Activated B cell treated with CpG ODN at 0.5 μM for 24 hours (primary cell): ENCODE data around the gene SLC51B. TPM values are rescaled to one million over a fixed set of nuclear protein-coding genes. Genes with fewer than 3 reads are reported as not detected.
"Not testable (repeated sequence)": the region's sequence is repeated elsewhere in the genome, so short reads cannot be mapped to it uniquely, and the experiment has no call there.

ENCODE experiments used
- ATAC-seq: fragments of 200-7000 bp; cut with Tn5 transposase; one replicate; pipeline ENCODE4 v1.10.0; 2021; ENCODE audit warnings: low read depth, mild to moderate bottlenecking, moderate library complexity
- CTCF ChIA-PET: fragments of 350-600 bp; sonication (Branson Sonifier 250); formaldehyde crosslinking; loops from one replicate; lab custom pipeline; 2021; ENCODE audit warnings: antibody characterized with exemption; lab: Charles Lee
- POLR2A ChIA-PET: fragments of 350-600 bp; sonication (Branson Sonifier 250); formaldehyde crosslinking; loops from one replicate; lab custom pipeline; 2021; ENCODE audit warnings: antibody characterized with exemption; lab: Charles Lee
- DNase-seq: peaks from one replicate; pipeline ENCODE4 v3.0.0; 2022
- H3K27ac Mint-ChIP-seq: one replicate; pipeline ENCODE4 v1.8.0; 2020; ENCODE audit warnings: mixed read lengths
- H3K27me3 Mint-ChIP-seq: one replicate; pipeline ENCODE4 v1.8.0; 2021; ENCODE audit warnings: mixed read lengths
- H3K36me3 Mint-ChIP-seq: one replicate; pipeline ENCODE4 v1.8.0; 2021; ENCODE audit warnings: low read depth, mixed read lengths
- H3K4me1 Mint-ChIP-seq: one replicate; pipeline ENCODE4 v1.8.0; 2021; ENCODE audit warnings: mixed read lengths
- H3K4me3 Mint-ChIP-seq: one replicate; pipeline ENCODE4 v1.8.0; 2020; ENCODE audit warnings: mild to moderate bottlenecking, mixed read lengths
- H3K9me3 Mint-ChIP-seq: one replicate; pipeline ENCODE4 v1.8.0; 2020; ENCODE audit warnings: mixed read lengths
- intact Hi-C: fragments of 100-400 bp; cut with micrococcal nuclease; formaldehyde crosslinking; loops from one replicate; pipeline ENCODE4 v1.15.1; 2024
- total RNA-seq: library from RNA; stranded (reverse); gene quantifications from 2 replicates; pipeline ENCODE4 v1.2.3, GENCODE V29; 2022
- TF ChIP-seq, protein P1 (sequence below): fragments of 200-600 bp; IDR thresholded peaks from one replicate; pipeline ENCODE4 v1.8.0; 2022; ENCODE audit warnings: antibody characterized with exemption, mild to moderate bottlenecking

SLC51B gene
- total RNA-seq, 1 donor from 2014 or later, result not detected

DNA sequence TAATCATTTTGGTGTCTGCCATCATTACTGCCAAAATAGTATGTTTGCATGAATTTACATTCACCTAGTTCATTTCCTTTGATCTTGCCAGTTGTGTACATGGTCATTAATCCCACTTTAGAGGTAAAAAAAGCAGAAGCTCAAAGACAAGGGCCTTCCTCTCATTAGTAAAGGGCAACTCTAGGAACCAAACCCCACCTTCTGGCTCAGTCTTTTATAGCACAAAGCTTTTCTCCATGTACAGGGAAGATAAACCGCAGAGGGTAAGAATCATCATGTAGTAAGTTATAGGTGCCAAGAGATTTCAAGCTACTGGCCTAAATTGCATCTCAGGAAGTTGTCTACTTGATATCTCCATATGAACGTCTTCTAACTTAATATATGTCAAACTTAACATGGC, 36.2 kb upstream of the SLC51B start:
- no peaks in the 10 kb centered on the region for H3K27me3 Mint-ChIP-seq
- peaks cover 6% of the 10 kb centered on the region for H3K9me3 Mint-ChIP-seq
- ChIA-PET POLR2A (interaction anchor here (1.4 kb wide), 1 partner anchor 19 kb away, joined by 7 read pairs; the partner anchor contains the start of gene SPG21), CTCF (interaction anchor here (1.0 to 2.0 kb wide), 9 partner anchors 9 to 281 kb away, joined by 3 to 6 read pairs (median 4); partner anchors contain the start of gene SPG21)
- H3K36me3 Mint-ChIP-seq, result peaks cover 39% of the 10 kb centered on the region
- H3K4me3 Mint-ChIP-seq, result no peak overlapping the region
- H3K4me1 Mint-ChIP-seq, result peaks cover 6% of the 10 kb centered on the region
- TF ChIP-seq, protein P1, sequence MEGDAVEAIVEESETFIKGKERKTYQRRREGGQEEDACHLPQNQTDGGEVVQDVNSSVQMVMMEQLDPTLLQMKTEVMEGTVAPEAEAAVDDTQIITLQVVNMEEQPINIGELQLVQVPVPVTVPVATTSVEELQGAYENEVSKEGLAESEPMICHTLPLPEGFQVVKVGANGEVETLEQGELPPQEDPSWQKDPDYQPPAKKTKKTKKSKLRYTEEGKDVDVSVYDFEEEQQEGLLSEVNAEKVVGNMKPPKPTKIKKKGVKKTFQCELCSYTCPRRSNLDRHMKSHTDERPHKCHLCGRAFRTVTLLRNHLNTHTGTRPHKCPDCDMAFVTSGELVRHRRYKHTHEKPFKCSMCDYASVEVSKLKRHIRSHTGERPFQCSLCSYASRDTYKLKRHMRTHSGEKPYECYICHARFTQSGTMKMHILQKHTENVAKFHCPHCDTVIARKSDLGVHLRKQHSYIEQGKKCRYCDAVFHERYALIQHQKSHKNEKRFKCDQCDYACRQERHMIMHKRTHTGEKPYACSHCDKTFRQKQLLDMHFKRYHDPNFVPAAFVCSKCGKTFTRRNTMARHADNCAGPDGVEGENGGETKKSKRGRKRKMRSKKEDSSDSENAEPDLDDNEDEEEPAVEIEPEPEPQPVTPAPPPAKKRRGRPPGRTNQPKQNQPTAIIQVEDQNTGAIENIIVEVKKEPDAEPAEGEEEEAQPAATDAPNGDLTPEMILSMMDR, result no peak
- ATAC-seq (peak; percentile 60), DNase-seq (no peak)
- no peak overlapping the region for H3K27ac Mint-ChIP-seq
- intact Hi-C loops, result loop anchor here (1.0 to 2.0 kb wide), 2 partner anchors 18 to 278 kb away; no protein-coding TSS in a partner anchor

DNA sequence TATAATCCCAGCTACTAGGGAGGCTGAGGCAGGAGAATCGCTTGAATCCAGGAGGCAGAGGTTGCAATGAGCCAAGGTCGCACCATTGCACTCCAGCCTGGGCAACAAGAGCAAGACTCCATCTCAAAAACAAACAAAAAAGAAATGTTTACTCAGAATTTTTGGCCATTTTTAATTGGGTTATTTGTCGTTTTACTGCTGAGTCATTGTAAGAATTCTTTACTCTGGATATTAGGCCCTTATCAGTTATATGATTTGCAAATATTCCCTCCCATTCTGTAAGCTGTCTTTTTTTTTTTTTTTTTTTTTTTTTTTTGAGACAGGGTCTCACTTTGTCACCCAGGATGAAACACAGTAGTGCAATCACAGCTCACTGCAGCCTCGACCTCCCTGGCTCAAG, 34.0 kb upstream of the SLC51B start:
- H3K9me3 Mint-ChIP-seq, H3K27ac Mint-ChIP-seq, DNase-seq, CTCF ChIA-PET, H3K4me1 Mint-ChIP-seq, intact Hi-C loops, ATAC-seq, H3K27me3 Mint-ChIP-seq, H3K4me3 Mint-ChIP-seq: not testable (repeated sequence)
- POLR2A ChIA-PET, result interaction anchor here (0.6 kb wide), 1 partner anchor 14 kb away, joined by 4 read pairs; no protein-coding TSS in a partner anchor
- H3K36me3 Mint-ChIP-seq, result peaks cover 39% of the 10 kb centered on the region

DNA sequence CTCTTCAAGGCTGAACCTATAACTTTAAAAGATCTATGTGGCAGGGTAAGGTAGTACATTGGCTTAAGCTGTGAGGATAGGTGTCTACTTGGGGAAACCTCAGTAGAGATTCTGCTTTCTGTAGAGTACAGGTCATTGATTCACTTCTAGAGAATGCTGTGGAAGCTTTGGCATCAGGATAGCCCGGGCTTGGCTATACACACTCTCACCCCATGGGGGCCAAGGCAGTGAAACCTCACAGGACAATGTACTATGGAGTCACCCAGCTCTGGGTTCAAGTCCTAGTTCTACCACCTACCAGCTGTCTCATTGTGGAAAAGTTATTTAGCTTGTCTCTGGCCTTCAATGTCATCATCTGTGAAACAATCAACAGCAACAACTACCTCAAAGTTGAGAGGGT, 24.8 kb upstream of the SLC51B start:
- DNase-seq (no peak), ATAC-seq (no peak)
- no peak overlapping the region for H3K4me3 Mint-ChIP-seq
- no peak overlapping the region for H3K27ac Mint-ChIP-seq
- no peaks in the 10 kb centered on the region for H3K27me3 Mint-ChIP-seq
- H3K36me3 Mint-ChIP-seq, result peaks cover 63% of the 10 kb centered on the region
- H3K9me3 Mint-ChIP-seq, result no peaks in the 10 kb centered on the region
- ChIA-PET POLR2A (interaction anchor here (0.6 kb wide), 1 partner anchor 15 kb away, joined by 3 read pairs; no protein-coding TSS in a partner anchor), CTCF (no interaction called here)
- intact Hi-C loops, result no loop called here
- no peaks in the 10 kb centered on the region for H3K4me1 Mint-ChIP-seq
- TF ChIP-seq, protein P1, result no peak

DNA sequence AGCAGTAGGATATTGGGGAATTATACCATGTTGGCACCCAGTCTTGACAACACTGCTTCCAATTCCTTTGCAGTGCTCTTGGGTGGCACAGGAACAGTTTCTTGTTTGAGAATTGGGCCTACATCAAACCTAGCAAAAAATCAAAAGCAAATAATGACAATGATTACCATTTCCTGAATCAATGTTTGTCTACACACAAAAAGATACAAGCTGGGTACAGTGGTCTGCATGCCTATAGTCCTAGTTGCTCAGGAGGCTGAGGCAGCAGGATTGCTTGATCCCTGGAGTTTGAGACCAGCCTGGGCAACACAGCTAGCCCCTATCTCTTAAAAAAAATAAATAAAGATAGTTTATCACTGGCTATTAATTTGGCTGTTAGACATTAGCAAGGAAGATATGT, 23.7 kb upstream of the SLC51B start:
- Mint-ChIP-seq H3K36me3 (peaks cover 66% of the 10 kb centered on the region), H3K9me3 (no peaks in the 10 kb centered on the region), H3K4me1 (no peaks in the 10 kb centered on the region), H3K27ac (no peak overlapping the region), H3K27me3 (no peaks in the 10 kb centered on the region), H3K4me3 (no peak overlapping the region)
- no peak for DNase-seq
- ATAC-seq, result no peak
- intact Hi-C loops, result no loop called here
- TF ChIP-seq, protein P1, result no peak
- ChIA-PET POLR2A (interaction anchor here (0.7 kb wide), 1 partner anchor 1844 kb away, joined by 3 read pairs; no protein-coding TSS in a partner anchor), CTCF (no interaction called here)

DNA sequence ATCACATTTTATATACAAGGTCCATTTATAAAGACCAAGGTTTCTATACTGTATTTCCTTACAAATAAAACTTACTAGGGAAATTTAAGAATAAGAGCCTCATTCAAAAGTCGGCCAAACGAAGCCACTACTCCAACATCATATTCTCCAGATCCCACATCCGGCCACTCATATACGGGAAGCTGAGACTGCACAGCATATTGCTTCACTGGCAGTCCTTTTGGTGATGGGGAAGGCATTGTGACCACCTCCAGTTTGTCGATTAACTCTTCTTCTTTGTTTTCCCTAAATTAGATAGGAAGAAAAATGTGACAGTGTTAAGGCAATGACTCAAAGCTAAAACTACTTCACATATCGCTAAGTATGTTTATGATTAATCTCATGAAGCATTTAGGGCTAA, 18.4 kb upstream of the SLC51B start:
- H3K4me1 Mint-ChIP-seq, result peaks cover 16% of the 10 kb centered on the region
- intact Hi-C loops, result no loop called here

More for the DNA sequence above, 18.4 kb upstream of the SLC51B start:
- Mint-ChIP-seq H3K4me3 (no peak overlapping the region), H3K36me3 (peaks cover 32% of the 10 kb centered on the region), H3K9me3 (no peaks in the 10 kb centered on the region), H3K27me3 (no peaks in the 10 kb centered on the region), H3K27ac (no peak overlapping the region)
- DNase-seq (no peak), ATAC-seq (no peak)
- ChIA-PET POLR2A (interaction anchor here (0.6 to 0.7 kb wide), 2 partner anchors 12 to 86 kb away, joined by 3 to 4 read pairs; no protein-coding TSS in a partner anchor), CTCF (no interaction called here)
- TF ChIP-seq, protein P1, result no peak
